ENCODE results near the gene IRF2BP1. TPM values are rescaled to one million over a fixed set of nuclear protein-coding genes. Genes with fewer than 3 reads are reported as not detected.
"Not testable (repeated sequence)": the region's sequence is repeated elsewhere in the genome, so short reads cannot be mapped to it uniquely, and the experiment has no call there.

Gene IRF2BP1
- total RNA-seq, 2 donors from 2014 or later: 14.3 to 14.5 TPM

DNA sequence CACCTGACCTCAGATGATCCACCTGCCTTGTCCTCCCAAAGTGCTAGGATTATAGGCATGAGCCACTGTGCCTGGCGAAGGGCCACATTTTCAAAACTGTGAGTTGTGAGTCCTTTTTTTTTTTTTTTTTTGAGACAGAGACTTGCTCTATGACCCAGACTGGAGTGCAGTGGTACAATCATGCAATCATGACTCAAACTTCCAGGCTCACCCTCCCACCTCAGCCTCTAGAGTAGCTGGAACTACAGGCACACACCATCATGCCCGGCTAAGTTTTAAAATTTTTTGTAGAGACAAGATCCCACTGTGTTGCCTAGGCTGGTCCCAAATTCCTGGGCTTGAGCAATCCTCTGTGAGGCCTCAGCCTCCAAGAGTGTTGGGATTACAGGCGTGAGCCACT is 20.3 kb upstream of the IRF2BP1 start:
- no peak for DNase-seq (ENCODE audit: low spot score)
- intact Hi-C loops (cut with DNase I): no loop called here

DNA sequence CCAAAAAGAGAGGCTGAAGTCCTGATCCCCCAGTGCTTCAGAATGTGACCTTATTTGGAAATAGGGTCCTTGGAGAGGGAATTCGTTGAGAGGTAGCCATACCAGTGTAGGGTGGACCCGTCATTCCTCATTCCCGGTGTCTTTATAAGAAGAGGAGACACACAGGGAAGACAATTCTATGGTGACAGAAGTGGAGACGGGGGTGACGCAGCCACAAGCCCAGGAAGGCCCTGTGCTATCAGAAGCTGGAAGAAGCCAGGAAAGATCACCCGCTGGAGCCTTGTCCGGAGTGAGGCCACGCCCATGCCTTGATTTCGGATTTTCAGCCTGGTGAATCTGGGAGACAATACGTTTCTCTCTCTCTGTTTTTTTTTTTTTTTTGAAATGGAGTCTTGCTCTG is 19.1 kb upstream of the IRF2BP1 start:
- intact Hi-C loops (cut with DNase I): no loop called here
- DNase-seq (ENCODE audit: low spot score): no peak

DNA sequence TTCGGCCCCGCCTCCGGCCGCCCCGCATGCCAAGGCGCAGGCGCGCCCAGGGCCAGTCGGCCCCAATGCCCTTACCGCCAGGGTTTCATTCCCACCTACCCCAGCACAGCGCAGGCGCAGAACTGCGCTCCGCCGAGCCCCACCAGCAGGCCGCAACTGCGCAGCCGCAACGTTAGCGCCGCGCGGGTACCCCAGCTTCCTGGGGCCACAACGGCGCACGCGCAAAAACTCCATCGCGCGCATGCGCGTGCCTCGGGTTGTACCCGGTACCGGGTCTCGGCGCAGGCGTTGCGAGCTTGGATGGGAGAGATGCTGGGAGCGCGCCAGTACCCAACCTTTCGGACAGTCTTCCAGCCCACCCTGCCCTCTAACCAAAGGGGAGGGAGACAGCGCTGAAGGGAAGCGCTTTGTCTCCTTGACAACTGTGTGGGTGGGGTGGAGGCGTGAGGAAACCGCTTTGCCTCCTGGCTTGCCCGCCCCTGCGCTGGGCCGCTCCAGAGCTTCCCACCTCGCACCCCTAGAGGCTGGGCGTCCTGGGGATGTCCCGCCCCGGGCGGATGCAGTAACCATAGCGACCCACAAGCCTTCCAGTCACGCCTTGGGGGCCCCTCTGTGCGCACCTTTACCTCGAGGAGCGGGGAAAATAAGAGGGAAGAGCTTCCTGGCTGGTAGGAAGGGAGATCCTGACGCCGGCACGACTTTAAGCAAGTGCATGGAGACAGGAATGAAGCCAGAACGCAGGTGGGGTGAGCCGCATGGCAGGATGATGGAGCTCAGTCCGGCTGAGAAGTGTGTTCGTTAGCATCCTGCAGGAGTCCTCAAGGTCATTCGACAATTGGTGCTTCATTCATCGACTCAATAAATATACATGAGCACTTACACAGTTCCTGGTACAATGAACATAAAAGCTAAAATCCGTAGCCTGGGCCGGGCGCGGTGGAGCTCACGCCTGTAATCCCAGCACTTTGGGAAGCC is 17.0 kb upstream of the IRF2BP1 start:
- peak; percentile 100 for DNase-seq (ENCODE audit: low spot score)
- intact Hi-C loops (cut with DNase I): no loop called here

GRCh38 chr19:45901912-45902650 is 16.1 kb upstream of the IRF2BP1 start, which contains the start of gene MYPOP:
MYPOP (minus strand) TSS chr19:45902613; CDS start chr19:45901773, 840 bp downstream.
- DNase-seq (ENCODE audit: low spot score): no peak
- intact Hi-C loops (cut with DNase I): no loop called here

GRCh38 chr19:45901432-45901911 is 15.5 kb upstream of the IRF2BP1 start:
- DNase-seq (ENCODE audit: low spot score): no peak

DNA sequence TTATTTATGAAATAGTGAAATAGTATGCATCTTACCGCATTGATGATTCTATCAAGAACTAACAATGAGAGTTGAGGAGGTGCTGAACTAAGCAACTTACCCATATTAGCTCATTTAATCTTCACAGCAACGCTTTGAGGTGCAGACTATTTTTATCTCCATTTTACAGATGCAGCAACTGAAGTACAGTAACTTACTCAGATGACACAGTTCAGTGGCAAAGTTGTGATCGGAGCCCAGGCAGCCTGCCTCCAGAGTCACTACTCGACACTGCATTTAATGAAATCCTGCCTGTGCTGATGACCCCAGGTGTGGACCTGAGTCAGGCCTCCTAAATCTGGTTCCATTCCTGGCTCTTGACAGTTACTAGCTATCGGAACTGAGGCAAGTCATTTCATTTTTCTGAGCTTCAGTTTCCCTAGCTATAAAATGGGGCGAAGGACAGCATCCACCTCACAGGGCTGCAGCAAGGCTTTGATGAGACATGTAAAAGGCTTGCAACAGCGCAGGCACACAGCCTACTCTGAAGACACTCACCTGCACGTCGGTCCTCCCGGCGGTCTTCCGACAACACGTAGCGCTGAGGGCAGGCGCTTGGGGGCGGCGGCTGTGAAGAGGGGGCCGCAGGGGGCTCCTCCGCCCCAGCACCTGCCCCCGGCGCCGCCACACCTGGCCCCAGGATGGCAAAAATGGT is 14.9 kb upstream of the IRF2BP1 start:
- no peak for DNase-seq (ENCODE audit: low spot score)
- intact Hi-C loops (cut with DNase I): no loop called here

More at GRCh38 chr19:45901432-45901911, 15.5 kb upstream of the IRF2BP1 start:
- intact Hi-C loops (cut with DNase I): no loop called here

DNA sequence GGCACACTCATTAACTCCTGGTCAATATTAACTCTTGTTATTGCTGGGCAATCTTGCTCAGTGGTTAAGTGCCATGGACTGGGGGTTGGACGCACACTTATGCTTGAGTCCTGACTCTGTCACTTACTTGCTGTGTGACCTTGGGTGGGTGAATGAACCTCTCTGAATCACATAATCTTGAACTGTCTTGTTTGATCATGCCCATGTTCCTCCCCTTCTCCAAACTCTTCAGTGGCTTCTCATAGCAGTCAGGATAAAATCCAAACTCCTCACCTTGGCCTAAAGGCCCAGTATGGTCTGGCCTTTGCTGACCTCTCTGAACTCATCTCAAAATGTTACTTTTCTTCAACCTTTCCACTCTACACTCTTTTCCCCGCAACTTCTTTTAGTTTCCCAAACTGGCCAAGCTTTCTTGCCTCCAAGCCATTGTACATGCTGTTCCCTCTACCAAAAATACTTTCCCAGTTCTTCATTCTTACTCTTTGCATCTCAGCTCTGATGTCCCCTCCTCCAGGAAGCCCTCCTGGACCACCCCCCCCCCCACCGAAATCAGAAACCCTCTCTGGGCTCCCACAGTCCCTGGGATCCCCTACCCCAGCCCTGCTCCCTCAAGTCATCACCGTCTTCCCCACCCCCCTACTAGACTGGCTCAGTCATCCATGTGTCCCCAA is 14.1 kb upstream of the IRF2BP1 start:
- no peak for DNase-seq (ENCODE audit: low spot score)
- intact Hi-C loops (cut with DNase I): loop anchor here in 1 of 2 donors (5.0 kb wide), 1 partner anchor 963 kb away; no protein-coding TSS in a partner anchor

- intact Hi-C loops (cut with DNase I): loop anchor here in 1 of 2 donors (5.0 kb wide), 1 partner anchor 962 kb away; no protein-coding TSS in a partner anchor
- DNase-seq (ENCODE audit: low spot score): no peak
Measured at GRCh38 chr19:45899253-45899652, 13.3 kb upstream of the IRF2BP1 start.

- intact Hi-C loops (cut with DNase I): loop anchor here in 1 of 2 donors (5.0 kb wide), 1 partner anchor 960 kb away; no protein-coding TSS in a partner anchor
Measured at GRCh38 chr19:45897261-45897812, 11.4 kb upstream of the IRF2BP1 start.

DNA sequence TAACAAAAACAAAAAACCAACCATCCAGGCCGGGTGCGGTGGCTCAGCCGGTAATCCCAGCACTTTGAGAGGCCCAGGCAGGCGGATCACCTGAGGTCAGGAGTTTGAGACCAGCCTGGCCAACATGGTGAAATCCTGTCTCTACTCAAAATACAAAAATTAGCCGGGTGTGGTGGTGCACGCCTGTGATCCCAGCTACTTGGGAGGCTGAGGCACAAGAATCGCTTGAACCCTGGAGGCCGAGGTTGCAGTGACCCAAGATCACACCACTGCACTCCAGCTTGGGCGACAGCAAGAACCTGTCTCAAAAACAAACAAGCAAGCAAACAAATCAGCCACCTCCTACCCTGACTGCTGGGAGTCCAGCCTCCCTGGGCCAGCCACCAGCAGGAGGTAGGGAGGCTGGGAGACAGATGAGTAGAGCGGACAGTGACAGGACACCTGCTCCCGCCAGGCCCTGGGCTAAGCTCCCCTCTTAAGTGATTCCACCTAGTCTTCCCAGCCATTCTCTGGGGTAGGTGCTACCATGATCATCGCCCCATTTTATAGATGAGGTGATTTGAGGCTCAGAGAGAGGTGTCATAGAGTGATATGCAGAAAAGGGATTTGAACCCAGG is 10.2 kb upstream of the IRF2BP1 start:
- intact Hi-C loops (cut with DNase I): loop anchor here in 1 of 2 donors (5.0 kb wide), 1 partner anchor 959 kb away; no protein-coding TSS in a partner anchor
- not testable (repeated sequence) for DNase-seq (ENCODE audit: low spot score)

More at GRCh38 chr19:45897261-45897812, 11.4 kb upstream of the IRF2BP1 start:
- DNase-seq (ENCODE audit: low spot score): no peak

DNA sequence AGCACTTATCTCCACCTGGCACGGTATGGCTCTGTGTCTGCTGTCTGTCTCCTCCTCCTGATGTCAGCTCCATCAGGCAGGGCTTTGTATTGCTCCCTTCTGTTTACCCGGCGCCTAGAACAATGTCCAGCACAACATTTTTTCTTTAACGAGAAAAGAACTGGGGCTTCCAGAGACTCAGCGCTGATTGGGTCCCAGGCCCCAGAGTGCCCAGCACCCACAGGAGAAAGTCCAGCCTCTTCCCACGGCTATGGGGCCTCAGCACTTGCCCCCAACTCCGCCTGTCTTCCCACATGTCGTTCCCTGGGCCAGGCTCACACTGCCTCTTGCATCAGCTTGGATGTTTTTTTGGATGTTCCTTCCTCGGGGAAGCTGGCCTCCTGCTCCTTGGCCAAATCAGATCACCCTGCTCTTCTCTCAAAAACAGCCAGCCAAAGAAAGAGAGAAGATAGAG is 9.6 kb upstream of the IRF2BP1 start:
- no peak for DNase-seq (ENCODE audit: low spot score)
- intact Hi-C loops (cut with DNase I): loop anchor here in 1 of 2 donors (5.0 kb wide), 1 partner anchor 958 kb away; no protein-coding TSS in a partner anchor

GRCh38 chr19:45890877-45891276 is 4.9 kb upstream of the IRF2BP1 start:
- DNase-seq (ENCODE audit: low spot score): no peak

GRCh38 chr19:45889210-45889885 is 3.4 kb upstream of the IRF2BP1 start:
- intact Hi-C loops (cut with DNase I): no loop called here

More at GRCh38 chr19:45890877-45891276, 4.9 kb upstream of the IRF2BP1 start:
- intact Hi-C loops (cut with DNase I): no loop called here

GRCh38 chr19:45887200-45887710 is 1.3 kb upstream of the IRF2BP1 start:
- no peak for DNase-seq (ENCODE audit: low spot score)
- intact Hi-C loops (cut with DNase I): no loop called here

More at GRCh38 chr19:45889210-45889885, 3.4 kb upstream of the IRF2BP1 start:
- DNase-seq (ENCODE audit: low spot score): no peak

DNA sequence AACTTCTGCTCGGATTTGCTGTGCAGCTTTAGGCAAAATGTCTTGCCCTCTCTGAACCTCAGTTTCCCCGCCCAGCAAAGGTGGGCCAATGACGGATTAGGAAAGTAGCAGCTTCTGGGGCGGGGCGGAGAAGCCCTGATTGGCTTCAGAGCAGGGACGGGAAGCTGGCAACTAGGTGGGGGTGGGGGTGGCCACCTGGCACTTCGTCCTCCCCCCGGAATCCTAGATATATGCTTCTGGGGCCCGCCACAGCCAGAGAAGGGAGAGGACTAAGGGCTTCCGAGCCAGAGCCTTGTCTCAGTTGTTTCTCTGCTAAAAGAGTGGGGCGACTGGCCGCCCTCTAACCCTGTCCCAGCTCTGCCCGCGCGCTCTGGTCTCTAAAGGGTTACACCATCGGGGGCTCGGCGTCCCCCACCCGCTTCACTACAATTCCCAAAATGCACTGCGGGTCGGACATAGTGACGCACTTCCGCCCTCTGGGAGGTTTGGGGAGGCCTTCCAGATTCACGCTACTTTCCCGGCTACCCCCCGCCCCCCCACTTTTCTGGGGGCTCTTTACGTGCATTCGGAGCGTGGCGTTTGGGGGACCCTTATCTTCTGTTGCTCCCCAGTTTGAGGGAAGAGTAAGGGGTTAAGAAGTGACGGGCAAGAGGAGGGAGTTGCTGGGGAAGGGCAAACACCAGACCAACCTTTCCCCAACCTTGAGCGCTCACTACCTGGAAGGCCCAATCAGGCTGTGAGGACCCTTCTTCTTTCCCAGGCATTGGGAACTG is 672 bp upstream of the IRF2BP1 start:
- peak; percentile 97 for DNase-seq (ENCODE audit: low spot score)
- intact Hi-C loops (cut with DNase I): no loop called here

Data from posterior vena cava (tissue), 2 donors.